Inferior parietal cortex (tissue), 1 donor: ENCODE measurements around the gene SFXN5.
A peak's percentile ranks its signal among the peaks of the same experiment; 100 is the strongest.
"Not testable (repeated sequence)": the region's sequence is repeated elsewhere in the genome, so short reads cannot be mapped to it uniquely, and the experiment has no call there.

Source experiments
- DNase-seq: peaks from one replicate; pipeline ENCODE4 v3.0.0-alpha.2; 2016; ENCODE audit errors: extremely low spot score

The SFXN5 gene

DNA sequence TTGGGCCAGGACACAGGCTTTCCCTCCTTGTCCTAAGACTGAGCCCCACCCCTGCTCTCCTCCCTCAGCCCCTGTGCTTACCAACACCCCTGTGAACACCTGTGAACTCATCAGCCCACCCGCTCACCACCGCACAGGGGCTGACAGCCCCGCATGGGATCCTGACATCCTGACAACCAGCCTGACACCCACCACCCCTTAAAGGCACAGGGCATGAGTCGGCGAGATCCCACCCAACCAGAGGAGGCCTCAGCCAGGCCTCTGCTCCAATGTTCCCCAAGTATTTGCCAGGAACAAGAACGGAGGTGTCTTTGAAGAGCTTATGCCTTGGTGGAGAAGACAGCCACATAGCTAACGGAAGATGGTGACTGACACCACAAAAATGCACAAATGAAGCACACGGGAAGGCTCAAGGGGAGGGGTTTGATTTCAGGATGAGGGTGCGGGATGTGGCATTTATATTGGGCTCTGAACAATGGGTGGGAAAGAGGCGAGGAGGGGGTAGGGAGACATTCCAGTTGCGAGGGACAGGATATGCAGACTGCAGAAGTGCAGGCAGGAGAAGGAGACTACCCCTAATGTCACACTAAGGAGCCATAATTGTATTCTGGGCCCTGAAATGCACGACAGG, 30.2 kb upstream of the SFXN5 start:
- DNase-seq: no peak

DNA sequence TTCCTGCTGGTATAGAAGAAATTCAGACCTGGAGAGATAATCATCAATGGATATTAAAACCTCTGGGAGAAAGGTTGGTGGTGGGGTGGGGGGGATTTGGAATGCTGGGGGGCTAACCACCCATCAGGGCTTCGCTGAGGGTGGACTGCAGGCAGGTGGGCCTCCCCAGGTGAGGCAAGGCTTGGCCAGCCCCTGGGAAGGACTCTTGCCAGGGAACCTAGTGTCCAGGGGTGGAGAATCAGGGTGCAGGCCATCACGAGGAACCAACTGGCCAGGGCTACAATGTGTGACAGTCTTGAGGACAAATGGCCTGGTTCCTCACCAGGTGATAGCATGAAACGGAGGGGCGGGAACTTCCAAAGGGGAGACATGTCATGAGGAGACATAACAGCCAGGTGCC, 29.4 kb upstream of the SFXN5 start:
- no peak for DNase-seq

- no peak for DNase-seq
Observed at GRCh38 chr2:73099486-73099885, 28.0 kb upstream of the SFXN5 start.

- DNase-seq: no peak
Observed at GRCh38 chr2:73095910-73096309, 24.4 kb upstream of the SFXN5 start.

DNA sequence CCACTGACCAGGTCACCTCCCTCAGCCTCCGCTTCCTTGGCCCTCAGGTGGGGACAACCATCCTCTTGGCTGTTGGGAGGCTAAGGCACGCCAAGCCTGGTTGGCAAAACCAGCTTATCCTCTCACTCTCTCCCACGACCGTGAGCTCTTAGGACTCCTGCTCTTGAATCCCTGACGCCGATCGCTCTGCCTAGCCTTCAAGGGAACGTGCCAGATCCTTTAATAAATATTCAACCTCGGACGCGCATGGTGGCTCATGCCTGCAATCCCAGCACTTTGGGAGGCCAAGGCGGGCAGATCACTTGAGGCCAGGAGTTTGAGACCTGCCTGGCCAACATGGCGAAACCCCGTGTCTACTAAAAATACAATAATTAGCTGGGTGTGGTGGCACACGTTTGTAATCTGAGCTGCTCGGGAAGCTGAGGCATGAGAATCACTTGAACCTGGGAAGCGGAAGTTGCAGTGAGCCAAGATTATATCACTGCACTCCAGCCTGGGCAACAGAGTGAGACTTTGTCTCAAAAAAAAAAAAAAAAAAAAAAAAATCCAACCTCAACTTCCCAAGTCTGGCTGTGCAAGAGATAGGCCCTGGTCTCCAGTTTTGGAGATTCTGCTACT, 22.2 kb upstream of the SFXN5 start:
- DNase-seq: not testable (repeated sequence)

DNA sequence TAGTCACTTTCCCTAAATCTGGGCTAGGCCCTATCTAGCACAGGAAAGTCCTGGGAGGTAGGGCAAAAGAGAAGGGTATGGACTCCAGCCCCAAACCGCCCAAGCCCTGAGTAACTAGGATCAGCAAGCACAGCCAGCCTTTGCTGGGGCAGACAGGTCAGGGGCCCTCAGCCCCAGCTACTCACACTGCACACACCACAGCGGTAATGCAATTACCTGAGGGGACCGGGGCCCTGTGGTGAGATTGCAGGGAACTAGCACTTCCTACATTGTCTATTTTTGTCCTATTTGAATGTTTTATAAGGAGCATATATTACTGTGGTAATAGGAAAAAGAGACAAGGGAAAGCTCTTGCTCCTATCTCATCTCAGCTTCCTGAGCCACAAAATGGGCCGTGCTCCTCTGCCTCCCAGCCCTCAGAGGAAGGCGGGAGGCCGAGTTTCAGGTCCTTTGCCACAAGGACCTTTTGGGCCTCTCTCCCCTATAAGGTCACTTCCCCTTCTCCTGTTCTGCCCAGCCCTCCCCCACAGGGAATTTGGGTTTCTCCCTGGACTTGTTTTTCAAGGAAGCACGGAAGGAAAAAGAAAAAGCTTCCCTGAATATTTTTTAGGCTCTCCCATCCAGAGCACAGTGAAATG, 20.8 kb upstream of the SFXN5 start:
- no peak for DNase-seq

GRCh38 chr2:73091696-73092095, 20.2 kb upstream of the SFXN5 start:
- no peak for DNase-seq

GRCh38 chr2:73091164-73091563, 19.7 kb upstream of the SFXN5 start:
- no peak for DNase-seq

- DNase-seq: no peak
Observed at GRCh38 chr2:73089270-73090030, 17.9 kb upstream of the SFXN5 start.

DNA sequence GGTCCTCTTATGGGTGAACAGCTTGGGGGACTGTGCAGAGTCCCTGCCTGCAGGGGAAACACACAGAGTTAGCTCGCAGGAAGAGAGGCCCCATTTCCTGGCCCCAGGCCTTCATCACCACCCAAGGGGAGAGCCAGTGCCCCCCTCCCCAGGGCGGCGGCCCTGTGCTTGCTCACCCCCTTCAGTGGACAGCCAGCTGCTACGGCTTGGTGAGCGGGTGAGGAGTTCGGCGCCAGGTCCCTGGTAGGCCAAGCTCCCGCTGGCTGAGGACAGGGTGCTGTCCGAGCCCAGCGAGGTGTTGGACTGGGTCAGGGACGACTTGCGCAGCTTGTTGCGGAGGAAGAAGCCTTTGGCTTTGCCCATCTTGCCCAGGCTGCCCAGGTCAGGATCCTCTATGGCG, 17.2 kb upstream of the SFXN5 start:
- DNase-seq: no peak

GRCh38 chr2:73088211-73088610, 16.7 kb upstream of the SFXN5 start:
- DNase-seq: no peak

- no peak for DNase-seq
Observed at GRCh38 chr2:73087311-73087710, 15.8 kb upstream of the SFXN5 start.

GRCh38 chr2:73085691-73086090, 14.2 kb upstream of the SFXN5 start:
- DNase-seq: peak; percentile 88

DNA sequence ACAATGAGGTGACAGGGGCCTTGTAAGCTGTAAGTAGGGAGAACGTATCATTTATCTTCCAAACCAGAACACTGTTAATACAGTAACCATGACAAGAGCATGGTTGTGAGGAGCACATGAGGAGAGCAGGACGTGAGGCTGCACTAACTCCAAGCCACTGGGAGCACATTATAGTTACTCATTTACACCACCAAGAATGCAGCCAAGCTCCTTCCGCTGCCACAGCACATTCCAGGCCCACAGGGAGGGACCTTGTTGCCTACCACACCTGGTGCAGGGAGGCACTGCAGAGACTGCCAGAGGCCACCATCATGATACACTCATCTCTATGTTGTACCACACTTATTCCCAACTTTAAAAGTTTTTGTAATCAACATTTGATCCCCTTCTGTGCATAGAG, 13.5 kb upstream of the SFXN5 start:
- no peak for DNase-seq

DNA sequence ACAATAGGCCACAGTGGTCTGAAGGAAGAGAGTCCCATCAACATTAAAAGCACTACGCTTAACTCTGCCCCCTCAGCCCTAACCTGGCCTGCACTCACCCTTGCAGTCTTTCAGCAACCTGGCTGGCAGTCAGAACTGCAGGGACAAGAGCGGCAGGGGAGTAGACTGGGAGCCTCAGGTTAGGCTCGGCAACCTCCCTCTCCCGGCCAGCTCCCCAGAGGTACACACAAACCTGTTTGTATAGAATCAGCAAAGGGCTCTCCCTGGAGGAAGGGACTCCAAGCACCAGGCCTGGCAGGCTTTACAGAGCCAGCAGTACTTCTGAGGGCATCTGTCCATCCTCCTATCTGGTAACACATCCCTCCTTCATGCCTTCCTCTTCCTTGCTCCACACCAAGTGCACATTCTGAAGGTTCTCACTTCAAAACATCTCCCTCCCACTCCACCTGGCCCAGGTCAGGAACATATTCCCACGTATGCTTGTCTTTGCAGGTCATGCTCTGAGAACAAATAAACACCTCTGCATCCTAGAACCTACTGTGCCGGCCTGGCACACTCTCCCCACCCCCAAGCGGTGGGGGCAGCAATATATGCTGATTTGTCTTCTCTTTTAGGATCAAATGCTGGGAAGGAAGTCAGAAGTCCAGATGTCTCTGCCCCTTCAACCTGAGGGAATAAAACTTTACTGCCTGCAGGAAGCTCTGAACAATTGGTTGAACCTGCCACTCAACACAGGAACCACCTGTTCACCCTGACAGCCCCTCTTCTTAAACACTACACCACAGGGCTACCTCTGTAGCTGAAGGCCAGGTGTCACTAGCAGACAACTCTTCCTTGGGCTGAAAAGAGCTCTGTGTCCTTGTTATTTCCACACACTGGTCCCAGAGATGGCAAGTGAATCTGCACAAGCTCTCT, 12.6 kb upstream of the SFXN5 start:
- DNase-seq: no peak

DNA sequence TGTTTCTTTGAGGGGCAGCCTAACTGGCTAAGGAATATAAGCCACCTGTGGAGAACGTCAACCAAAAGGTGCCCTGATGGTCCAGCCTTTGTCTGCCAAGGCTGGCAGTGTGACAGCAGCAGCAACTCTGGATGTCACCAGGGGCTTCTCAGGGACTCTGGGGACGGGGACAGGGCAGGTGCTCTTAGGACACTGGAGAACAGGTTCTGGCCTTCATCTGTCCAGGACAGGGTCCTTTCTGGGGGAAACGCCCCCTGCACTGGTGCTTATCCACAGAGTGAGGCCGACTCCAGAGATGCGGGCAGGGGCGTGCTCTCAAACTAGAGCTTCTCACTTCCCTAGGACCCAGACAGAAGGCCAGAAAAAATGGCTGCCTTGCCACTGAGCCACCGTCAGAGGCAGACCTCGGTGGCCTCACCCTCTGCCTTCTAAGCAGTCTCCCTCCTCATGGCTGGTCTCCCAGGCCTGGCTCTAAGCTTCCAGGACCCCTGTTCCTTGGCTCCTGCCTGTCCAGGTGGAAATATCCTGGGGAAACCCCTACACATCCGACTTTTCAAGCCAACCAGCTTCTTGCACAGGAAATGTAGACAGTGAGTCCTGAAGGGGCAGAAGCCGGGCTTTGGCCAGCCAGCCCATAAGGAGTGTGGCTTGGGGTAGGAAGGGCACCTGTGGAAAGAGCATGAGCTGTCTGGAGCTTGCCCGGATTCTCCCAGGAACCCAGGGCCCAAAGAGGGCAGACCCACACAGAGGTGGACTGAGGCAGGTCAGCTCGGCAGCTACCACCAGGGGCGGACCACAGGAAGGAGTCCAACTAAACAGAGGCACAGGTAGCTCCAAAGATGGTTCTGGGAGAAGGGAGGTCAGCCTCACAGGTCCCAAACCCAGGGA, 11.3 kb upstream of the SFXN5 start:
- no peak for DNase-seq

- no peak for DNase-seq
Observed at GRCh38 chr2:73081181-73081671, 9.7 kb upstream of the SFXN5 start.

DNA sequence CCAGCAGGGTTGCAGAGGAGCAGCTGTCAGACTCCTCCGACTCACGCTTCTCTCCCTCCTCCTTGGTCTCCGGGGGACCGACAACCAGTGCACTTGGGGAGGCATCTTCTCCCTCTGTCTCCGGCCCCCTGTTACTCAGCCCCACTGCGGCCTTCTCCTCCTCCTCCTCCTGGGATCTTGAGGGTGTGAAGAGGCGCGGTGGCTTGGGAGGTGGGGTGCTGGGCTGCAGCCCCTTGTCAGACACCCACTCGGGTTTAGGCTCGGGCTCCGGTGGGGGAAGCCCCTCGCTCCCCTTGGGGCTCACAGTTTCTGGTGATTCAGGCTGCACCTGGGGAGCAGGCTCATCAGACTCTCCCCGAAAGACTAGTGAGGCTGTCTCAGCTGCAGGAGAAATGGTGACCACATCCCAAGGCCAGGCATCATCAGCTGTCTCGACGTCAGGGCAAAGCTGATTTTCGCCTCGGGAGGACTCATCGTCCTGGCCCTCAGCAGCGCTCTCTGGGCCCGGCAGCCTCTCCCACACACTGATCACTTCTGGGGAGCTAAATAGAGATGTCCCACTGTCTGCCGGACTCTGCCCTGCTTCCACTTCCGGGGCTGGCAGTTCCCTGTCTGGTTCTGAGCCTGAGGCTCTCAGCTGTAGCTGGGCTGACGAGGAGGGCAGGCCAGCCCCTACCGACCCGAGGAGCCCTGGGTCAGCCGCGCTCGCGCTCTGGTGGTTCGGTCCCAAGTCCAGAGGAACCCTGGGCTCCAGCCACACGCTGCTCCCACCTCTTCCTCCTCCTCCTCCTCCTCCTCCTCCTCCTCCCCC, 9.0 kb upstream of the SFXN5 start:
- no peak for DNase-seq

- DNase-seq: no peak
Observed at GRCh38 chr2:73079636-73080035, 8.1 kb upstream of the SFXN5 start.
